GM12878 (cell line): Measurements from ENCODE around the gene AOAH.

ENCODE experiments used
- BRCA1 ChIP-seq: IDR thresholded peaks from 2 replicates; pipeline ENCODE4 v1.6.1; 2011; ENCODE audit warnings: low read depth, low read length, improper control_type of control experiment
- CEBPB ChIP-seq, 2 experiments: fragments of 150-350 bp in 1 of 2; IDR thresholded peaks; 2 replicates each; pipeline ENCODE4 v1.6.1; 2012 to 2014; ENCODE audit warnings: low read depth in 2 of 2, low read length in 2 of 2, borderline replicate concordance in 1 of 2, inconsistent platforms in 1 of 2
- EZH2 ChIP-seq: IDR thresholded peaks from 2 replicates; pipeline ENCODE4 v1.6.1; 2012; ENCODE audit warnings: low read depth, mild to moderate bottlenecking, control low read depth, inconsistent platforms, low read length, borderline replicate concordance; ENCODE audit not compliant: control insufficient read depth
- FOXK2 ChIP-seq: fragments of 450-650 bp; IDR thresholded peaks from 2 replicates; pipeline ENCODE4 v1.6.1; 2017; ENCODE audit warnings: mild to moderate bottlenecking, moderate library complexity
- MYC ChIP-seq: IDR thresholded peaks from 2 replicates; pipeline ENCODE4 v1.6.1; 2011; ENCODE audit warnings: mild to moderate bottlenecking, low read length, moderate library complexity, inconsistent platforms; ENCODE audit not compliant: insufficient read depth, insufficient replicate concordance, insufficient read length, severe bottlenecking
- NFIC ChIP-seq: IDR thresholded peaks from 2 replicates; pipeline ENCODE4 v1.6.1; 2012; ENCODE audit warnings: low read depth, mild to moderate bottlenecking, inconsistent platforms, low read length, moderate library complexity
- POLR2A ChIP-seq: IDR thresholded peaks from 2 replicates; pipeline ENCODE4 v1.6.1; 2011; ENCODE audit warnings: low read depth, mild to moderate bottlenecking, low read length
- ZNF24 ChIP-seq: fragments of 450-650 bp; IDR thresholded peaks from 2 replicates; pipeline ENCODE4 v1.6.1; 2017; ENCODE audit warnings: antibody characterized with exemption, mild to moderate bottlenecking
- TF ChIP-seq, protein P1 (sequence below), 3 experiments: IDR thresholded peaks in 2 of 3; conservative IDR thresholded peaks in 1 of 3; 2 replicates each; pipeline ENCODE4 v1.5.1; 2011; ENCODE audit warnings: low read depth in 3 of 3, low read length in 3 of 3, mild to moderate bottlenecking in 3 of 3, control low read depth in 2 of 3, moderate library complexity in 2 of 3, inconsistent platforms in 1 of 3, mixed read lengths in 1 of 3; ENCODE audit not compliant: control insufficient read depth in 2 of 3, insufficient read depth in 1 of 3; ENCODE audit errors: extremely low read depth in 1 of 3
- TF ChIP-seq, protein P2 (sequence below): IDR thresholded peaks from 2 replicates; pipeline ENCODE4 v1.6.1; 2012; ENCODE audit warnings: mild to moderate bottlenecking, low read depth, low read length

DNA sequence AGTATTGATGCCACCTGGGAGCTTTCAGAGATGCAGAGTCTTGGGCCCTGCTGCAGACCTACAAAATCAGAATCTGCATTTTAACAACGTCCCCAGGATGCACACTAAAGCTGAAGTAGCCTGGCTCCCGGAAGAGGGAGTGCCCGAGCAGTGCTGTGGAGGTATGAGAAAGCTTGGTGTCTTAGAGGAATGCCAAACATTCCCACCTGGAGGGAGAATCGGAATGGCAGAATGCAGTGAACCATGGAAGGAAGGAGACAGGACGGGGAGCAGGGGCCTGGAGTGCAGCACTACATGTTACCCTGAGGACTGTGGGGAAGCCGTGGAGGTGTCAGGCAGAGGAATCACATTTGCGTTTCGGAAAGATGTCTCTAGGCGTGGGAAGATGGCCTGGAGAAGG lies 90.9 kb downstream of the AOAH start:
- TF ChIP-seq, protein P1, sequence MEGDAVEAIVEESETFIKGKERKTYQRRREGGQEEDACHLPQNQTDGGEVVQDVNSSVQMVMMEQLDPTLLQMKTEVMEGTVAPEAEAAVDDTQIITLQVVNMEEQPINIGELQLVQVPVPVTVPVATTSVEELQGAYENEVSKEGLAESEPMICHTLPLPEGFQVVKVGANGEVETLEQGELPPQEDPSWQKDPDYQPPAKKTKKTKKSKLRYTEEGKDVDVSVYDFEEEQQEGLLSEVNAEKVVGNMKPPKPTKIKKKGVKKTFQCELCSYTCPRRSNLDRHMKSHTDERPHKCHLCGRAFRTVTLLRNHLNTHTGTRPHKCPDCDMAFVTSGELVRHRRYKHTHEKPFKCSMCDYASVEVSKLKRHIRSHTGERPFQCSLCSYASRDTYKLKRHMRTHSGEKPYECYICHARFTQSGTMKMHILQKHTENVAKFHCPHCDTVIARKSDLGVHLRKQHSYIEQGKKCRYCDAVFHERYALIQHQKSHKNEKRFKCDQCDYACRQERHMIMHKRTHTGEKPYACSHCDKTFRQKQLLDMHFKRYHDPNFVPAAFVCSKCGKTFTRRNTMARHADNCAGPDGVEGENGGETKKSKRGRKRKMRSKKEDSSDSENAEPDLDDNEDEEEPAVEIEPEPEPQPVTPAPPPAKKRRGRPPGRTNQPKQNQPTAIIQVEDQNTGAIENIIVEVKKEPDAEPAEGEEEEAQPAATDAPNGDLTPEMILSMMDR (IDR thresholded peaks at IDR 0.05 in 2 of 3, conservative IDR thresholded peaks at IDR 0.05 in 1 of 3; ENCODE audit: control insufficient read depth in 2 of 3, extremely low read depth in 1 of 3, insufficient read depth in 1 of 3, low read depth in 3 of 3, low read length in 3 of 3): no peak
- TF ChIP-seq ZNF24 (no peak), BRCA1 (no peak), MYC (no peak), POLR2A (no peak), FOXK2 (no peak), EZH2 (no peak), NFIC (no peak), CEBPB (IDR thresholded peaks at IDR 0.05; ENCODE audit: borderline replicate concordance in 1 of 2, low read depth in 2 of 2, low read length in 2 of 2) (no peak)
- TF ChIP-seq, protein P2, sequence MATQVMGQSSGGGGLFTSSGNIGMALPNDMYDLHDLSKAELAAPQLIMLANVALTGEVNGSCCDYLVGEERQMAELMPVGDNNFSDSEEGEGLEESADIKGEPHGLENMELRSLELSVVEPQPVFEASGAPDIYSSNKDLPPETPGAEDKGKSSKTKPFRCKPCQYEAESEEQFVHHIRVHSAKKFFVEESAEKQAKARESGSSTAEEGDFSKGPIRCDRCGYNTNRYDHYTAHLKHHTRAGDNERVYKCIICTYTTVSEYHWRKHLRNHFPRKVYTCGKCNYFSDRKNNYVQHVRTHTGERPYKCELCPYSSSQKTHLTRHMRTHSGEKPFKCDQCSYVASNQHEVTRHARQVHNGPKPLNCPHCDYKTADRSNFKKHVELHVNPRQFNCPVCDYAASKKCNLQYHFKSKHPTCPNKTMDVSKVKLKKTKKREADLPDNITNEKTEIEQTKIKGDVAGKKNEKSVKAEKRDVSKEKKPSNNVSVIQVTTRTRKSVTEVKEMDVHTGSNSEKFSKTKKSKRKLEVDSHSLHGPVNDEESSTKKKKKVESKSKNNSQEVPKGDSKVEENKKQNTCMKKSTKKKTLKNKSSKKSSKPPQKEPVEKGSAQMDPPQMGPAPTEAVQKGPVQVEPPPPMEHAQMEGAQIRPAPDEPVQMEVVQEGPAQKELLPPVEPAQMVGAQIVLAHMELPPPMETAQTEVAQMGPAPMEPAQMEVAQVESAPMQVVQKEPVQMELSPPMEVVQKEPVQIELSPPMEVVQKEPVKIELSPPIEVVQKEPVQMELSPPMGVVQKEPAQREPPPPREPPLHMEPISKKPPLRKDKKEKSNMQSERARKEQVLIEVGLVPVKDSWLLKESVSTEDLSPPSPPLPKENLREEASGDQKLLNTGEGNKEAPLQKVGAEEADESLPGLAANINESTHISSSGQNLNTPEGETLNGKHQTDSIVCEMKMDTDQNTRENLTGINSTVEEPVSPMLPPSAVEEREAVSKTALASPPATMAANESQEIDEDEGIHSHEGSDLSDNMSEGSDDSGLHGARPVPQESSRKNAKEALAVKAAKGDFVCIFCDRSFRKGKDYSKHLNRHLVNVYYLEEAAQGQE: no peak
